ENCODE measurements around the gene B3GLCT.

- TF ChIP-seq CTCF (IDR thresholded peaks at IDR 0.05) (no peak), POLR2AphosphoS5 (IDR thresholded peaks at IDR 0.05) (no peak)
These were observed 15.3 kb upstream of the B3GLCT start for GRCh38 chr13:31184451-31184850.
